Measurements from ENCODE around the gene UBE2J2. TPM values are rescaled to one million over a fixed set of nuclear protein-coding genes. Genes with fewer than 3 reads are reported as not detected.

UBE2J2 gene
- total RNA-seq, 1 donor from 2014 or later, result 89.9 TPM

DNA sequence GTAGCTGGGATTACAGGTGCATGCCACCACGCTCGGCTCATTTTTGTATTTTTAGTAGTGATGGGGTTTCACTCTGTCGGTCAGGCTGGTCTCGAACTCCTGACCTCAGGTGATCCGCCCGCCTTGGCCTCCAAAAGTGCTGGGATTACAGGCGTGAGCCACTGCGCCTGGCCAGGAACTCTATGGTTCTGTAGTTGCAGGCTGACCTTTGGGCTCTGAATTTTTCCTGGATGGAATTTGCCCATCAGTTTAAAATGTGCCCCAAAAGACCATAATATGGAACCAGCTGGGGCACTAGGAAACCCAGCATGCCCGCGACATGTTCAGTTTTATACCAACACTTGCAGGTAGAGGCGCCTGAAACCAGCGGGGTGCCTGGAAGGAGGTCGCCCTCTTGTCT, 5.0 kb upstream of the UBE2J2 start:
- Mint-ChIP-seq H3K9me3 (no peaks in the 10 kb centered on the region), H3K27me3 (no peaks in the 10 kb centered on the region), H3K4me1 (peaks cover 4% of the 10 kb centered on the region), H3K27ac (no peak overlapping the region), H3K4me3 (no peak overlapping the region), H3K36me3 (ENCODE audit: low read depth) (no peaks in the 10 kb centered on the region)
- DNase-seq (no peak), ATAC-seq (ENCODE audit: low read depth) (no peak)
- intact Hi-C loops (cut with micrococcal nuclease), result no loop called here
- ChIA-PET POLR2A (interaction anchor here (0.6 to 0.7 kb wide), 2 partner anchors 92 to 148 kb away, joined by 4 read pairs; no protein-coding TSS in a partner anchor), CTCF (interaction anchor here (1.2 kb wide), 2 partner anchors 11 to 13 kb away, joined by 3 read pairs; no protein-coding TSS in a partner anchor)
- TF ChIP-seq, protein P1, sequence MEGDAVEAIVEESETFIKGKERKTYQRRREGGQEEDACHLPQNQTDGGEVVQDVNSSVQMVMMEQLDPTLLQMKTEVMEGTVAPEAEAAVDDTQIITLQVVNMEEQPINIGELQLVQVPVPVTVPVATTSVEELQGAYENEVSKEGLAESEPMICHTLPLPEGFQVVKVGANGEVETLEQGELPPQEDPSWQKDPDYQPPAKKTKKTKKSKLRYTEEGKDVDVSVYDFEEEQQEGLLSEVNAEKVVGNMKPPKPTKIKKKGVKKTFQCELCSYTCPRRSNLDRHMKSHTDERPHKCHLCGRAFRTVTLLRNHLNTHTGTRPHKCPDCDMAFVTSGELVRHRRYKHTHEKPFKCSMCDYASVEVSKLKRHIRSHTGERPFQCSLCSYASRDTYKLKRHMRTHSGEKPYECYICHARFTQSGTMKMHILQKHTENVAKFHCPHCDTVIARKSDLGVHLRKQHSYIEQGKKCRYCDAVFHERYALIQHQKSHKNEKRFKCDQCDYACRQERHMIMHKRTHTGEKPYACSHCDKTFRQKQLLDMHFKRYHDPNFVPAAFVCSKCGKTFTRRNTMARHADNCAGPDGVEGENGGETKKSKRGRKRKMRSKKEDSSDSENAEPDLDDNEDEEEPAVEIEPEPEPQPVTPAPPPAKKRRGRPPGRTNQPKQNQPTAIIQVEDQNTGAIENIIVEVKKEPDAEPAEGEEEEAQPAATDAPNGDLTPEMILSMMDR (IDR thresholded peaks at IDR 0.05), result no peak

DNA sequence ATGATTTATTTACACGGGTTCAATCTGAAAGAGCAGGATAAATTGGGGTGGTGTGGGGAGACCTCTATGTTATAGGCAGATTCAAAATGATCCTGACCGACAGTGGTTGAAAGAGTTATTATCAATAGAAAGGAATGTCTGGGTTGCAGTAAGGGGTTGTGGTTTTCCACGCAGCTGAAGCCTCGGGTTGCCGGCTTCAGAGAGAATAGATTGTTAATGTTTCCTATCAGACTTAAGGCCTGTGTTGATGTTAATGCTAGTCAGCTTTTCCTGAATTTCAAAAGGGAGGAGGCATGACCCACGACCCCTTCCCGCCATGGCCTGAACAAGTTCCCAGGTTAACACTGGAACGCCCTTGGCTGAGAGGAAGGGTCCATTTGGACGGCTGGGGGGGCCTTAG, 2.2 kb upstream of the UBE2J2 start:
- peaks cover 25% of the 10 kb centered on the region for H3K4me1 Mint-ChIP-seq
- peaks cover 5% of the 10 kb centered on the region for H3K36me3 Mint-ChIP-seq (ENCODE audit: low read depth)
- no peaks in the 10 kb centered on the region for H3K9me3 Mint-ChIP-seq
- peak overlapping the region; percentile 28 for H3K4me3 Mint-ChIP-seq
- DNase-seq (no peak), ATAC-seq (ENCODE audit: low read depth) (no peak)
- H3K27ac Mint-ChIP-seq, result no peak overlapping the region
- ChIA-PET POLR2A (no interaction called here), CTCF (interaction anchor here (1.2 kb wide), 1 partner anchor 155 kb away, joined by 6 read pairs; no protein-coding TSS in a partner anchor)
- H3K27me3 Mint-ChIP-seq, result no peaks in the 10 kb centered on the region
- intact Hi-C loops (cut with micrococcal nuclease), result no loop called here
- TF ChIP-seq, protein P1 (IDR thresholded peaks at IDR 0.05), result no peak

DNA sequence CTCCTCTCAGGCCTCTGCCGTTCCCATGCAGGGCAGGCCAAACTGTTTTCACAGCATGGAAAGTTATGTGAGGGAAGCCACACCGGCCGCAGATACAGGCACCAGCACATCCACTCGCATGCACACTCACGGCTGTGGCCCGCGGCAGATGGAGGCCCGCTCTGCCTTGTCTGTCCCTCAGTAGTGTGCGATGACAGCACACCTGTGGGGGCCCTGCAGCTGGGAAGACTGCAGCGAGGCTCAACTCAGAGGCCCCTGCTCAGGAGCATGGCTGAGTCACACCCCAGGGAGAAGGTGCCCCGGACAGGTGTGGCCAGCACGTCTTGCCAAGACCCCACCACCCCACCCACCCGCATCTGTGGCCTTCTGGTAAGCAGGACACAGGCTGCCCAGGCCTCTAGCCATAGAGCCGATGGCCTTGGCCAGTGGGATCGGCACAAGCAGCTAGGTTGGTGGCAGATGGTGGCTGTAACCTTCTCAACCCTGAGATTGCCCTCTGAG, 1.3 kb upstream of the UBE2J2 start:
- ChIA-PET POLR2A (no interaction called here), CTCF (no interaction called here)
- ATAC-seq (ENCODE audit: low read depth) (no peak), DNase-seq (no peak)
- Mint-ChIP-seq H3K27me3 (no peaks in the 10 kb centered on the region), H3K36me3 (ENCODE audit: low read depth) (peaks cover 12% of the 10 kb centered on the region), H3K9me3 (no peaks in the 10 kb centered on the region), H3K27ac (no peak overlapping the region), H3K4me1 (peaks cover 34% of the 10 kb centered on the region), H3K4me3 (peak overlapping the region; percentile 58)
- intact Hi-C loops (cut with micrococcal nuclease), result loop anchor here (1.0 to 5.0 kb wide), 4 partner anchors 15 to 263 kb away; partner anchors contain the start of genes ACAP3, AURKAIP1, ISG15 and PUSL1
- TF ChIP-seq, protein P1 (IDR thresholded peaks at IDR 0.05), result no peak

DNA sequence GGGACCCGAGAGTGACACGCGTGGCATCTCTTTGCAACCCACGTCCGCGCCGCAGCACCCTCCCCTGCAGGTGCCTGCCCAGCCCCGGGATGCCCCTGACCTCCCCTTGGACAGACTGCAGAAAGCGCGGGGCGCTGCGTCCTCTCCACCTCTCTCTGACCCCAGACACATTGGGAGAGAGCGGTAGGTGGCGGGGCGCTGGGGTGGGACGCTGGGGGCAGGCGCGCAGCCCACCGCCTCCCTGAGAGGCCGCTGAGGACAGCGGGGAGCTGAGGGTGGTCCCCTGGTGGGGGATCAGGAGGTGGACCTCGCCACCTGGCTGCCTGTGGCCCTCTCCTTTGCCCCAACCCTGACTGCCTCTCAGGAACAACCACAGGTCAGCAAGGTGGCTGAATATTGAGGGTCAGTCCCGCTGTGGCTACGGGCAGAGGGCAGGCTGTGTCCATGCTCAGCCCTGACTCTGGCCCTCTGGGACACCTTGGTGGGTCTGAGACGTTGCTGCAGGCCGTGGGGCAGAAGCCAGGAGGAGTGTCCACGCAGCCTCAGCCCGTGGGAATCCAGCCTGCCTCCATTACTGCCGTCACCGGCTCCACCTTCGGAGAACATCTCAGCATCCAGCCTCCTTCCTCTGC, 761 bp upstream of the UBE2J2 start:
- intact Hi-C loops (cut with micrococcal nuclease), result loop anchor here (1.0 to 5.0 kb wide), 4 partner anchors 16 to 262 kb away; partner anchors contain the start of genes ACAP3, AURKAIP1, ISG15 and PUSL1
- POLR2A ChIA-PET, result interaction anchor here (1.0 to 1.4 kb wide), 5 partner anchors 12 to 159 kb away, joined by 3 to 8 read pairs (median 3); partner anchors contain the start of gene C1orf159

More for the DNA sequence above, 761 bp upstream of the UBE2J2 start:
- H3K9me3 Mint-ChIP-seq, result no peaks in the 10 kb centered on the region
- H3K36me3 Mint-ChIP-seq (ENCODE audit: low read depth), result peaks cover 16% of the 10 kb centered on the region
- H3K4me3 Mint-ChIP-seq, result peak overlapping the region; percentile 58
- CTCF ChIA-PET, result interaction anchor here (1.0 kb wide), 1 partner anchor 152 kb away, joined by 6 read pairs; no protein-coding TSS in a partner anchor
- ATAC-seq (ENCODE audit: low read depth), result no peak
- H3K27ac Mint-ChIP-seq, result no peak overlapping the region
- no peak for DNase-seq
- H3K27me3 Mint-ChIP-seq, result no peaks in the 10 kb centered on the region
- TF ChIP-seq, protein P1 (IDR thresholded peaks at IDR 0.05), result no peak
- H3K4me1 Mint-ChIP-seq, result peaks cover 38% of the 10 kb centered on the region

Measured in activated B cell treated with CpG ODN at 0.5 μM for 24 hours (primary cell).